ENCODE data around the gene PNPO.
A peak's percentile ranks its signal among the peaks of the same experiment; 100 is the strongest.

PNPO gene

GRCh38 chr17:47949946-47950345 is 8.6 kb downstream of the PNPO start:
- no peak for DNase-seq (ENCODE audit: low read depth in 2 of 2)

- DNase-seq (ENCODE audit: low read depth in 2 of 2): no peak
These were observed 9.1 kb downstream of the PNPO start for GRCh38 chr17:47950448-47950847.

GRCh38 chr17:47952171-47953021 is 11.0 kb downstream of the PNPO start:
- DNase-seq (ENCODE audit: low read depth in 2 of 2): no peak

GRCh38 chr17:47953909-47954308 is 12.5 kb downstream of the PNPO start:
- DNase-seq (ENCODE audit: low read depth in 2 of 2): no peak

- DNase-seq (ENCODE audit: low read depth in 2 of 2): no peak
These were observed 14.4 kb downstream of the PNPO start for GRCh38 chr17:47955497-47956461.

GRCh38 chr17:47956791-47957590 is 15.6 kb downstream of the PNPO start:
- DNase-seq (ENCODE audit: low read depth in 2 of 2): no peak

- DNase-seq (ENCODE audit: low read depth in 2 of 2): no peak
These were observed 16.5 kb downstream of the PNPO start, which contains the start of gene PRR15L for GRCh38 chr17:47957591-47958490. TSS of gene PRR15L (minus strand) at chr17:47957883. CDS start at chr17:47953234, 4,649 bp downstream.

GRCh38 chr17:47959825-47960655 is 18.7 kb downstream of the PNPO start:
- DNase-seq (ENCODE audit: low read depth in 2 of 2): no peak

- DNase-seq (ENCODE audit: low read depth in 2 of 2): no peak
These were observed 20.0 kb downstream of the PNPO start for GRCh38 chr17:47961406-47961805.

- DNase-seq (ENCODE audit: low read depth in 2 of 2): no peak
These were observed 21.5 kb downstream of the PNPO start for GRCh38 chr17:47962901-47963300.

- DNase-seq (ENCODE audit: low read depth in 2 of 2): no peak
These were observed 23.5 kb downstream of the PNPO start for GRCh38 chr17:47964856-47965255.

GRCh38 chr17:47966079-47966519 is 24.7 kb downstream of the PNPO start:
- no peak for DNase-seq (ENCODE audit: low read depth in 2 of 2)

GRCh38 chr17:47967607-47968252 is 26.4 kb downstream of the PNPO start:
- DNase-seq (ENCODE audit: low read depth in 2 of 2): peak; percentile 50 to 51

- no peak for DNase-seq (ENCODE audit: low read depth in 2 of 2)
These were observed 27.5 kb downstream of the PNPO start for GRCh38 chr17:47968836-47969235.

- DNase-seq (ENCODE audit: low read depth in 2 of 2): no peak
These were observed 28.8 kb downstream of the PNPO start for GRCh38 chr17:47969930-47970724.

- peak; percentile 97 to 98 for DNase-seq (ENCODE audit: low read depth in 2 of 2)
These were observed 29.5 kb downstream of the PNPO start, which contains the start of gene CDK5RAP3 for GRCh38 chr17:47970725-47971499. TSS of gene CDK5RAP3 (plus strand) at chr17:47971113. CDS start at chr17:47971147, 34 bp downstream.

GRCh38 chr17:47973541-47973940 is 32.2 kb downstream of the PNPO start:
- DNase-seq (ENCODE audit: low read depth in 2 of 2): no peak

Data from fibroblast of skin of left biceps (primary cell).